GM23338 (cell line): ENCODE data around the gene CDKN3. TPM values are rescaled to one million over a fixed set of nuclear protein-coding genes. Genes with fewer than 3 reads are reported as not detected.
A peak's percentile ranks its signal among the peaks of the same experiment; 100 is the strongest.

Experiments used
- ATAC-seq: fragments of 200-7000 bp; cut with Tn5 transposase; 3 replicates; pipeline ENCODE4 v1.9.1; 2020
- DNase-seq: peaks from one replicate; pipeline ENCODE4 v3.0.0-alpha.2; 2015; ENCODE audit warnings: low spot score
- H2AFZ ChIP-seq: fragments of 200-600 bp; sonication (generic); 2 replicates; pipeline ENCODE4 v1.8.0; 2016; ENCODE audit warnings: antibody characterized with exemption, mild to moderate bottlenecking, moderate library complexity
- H3F3A ChIP-seq: fragments of 200-600 bp; sonication (generic); replicated peaks from 2 replicates; pipeline ENCODE4 v1.8.0; 2017; ENCODE audit warnings: antibody characterized with exemption, mixed run types, low read depth
- H3K27ac ChIP-seq: fragments of 200-600 bp; sonication (generic); 2 replicates; pipeline ENCODE4 v1.6.1; 2016; ENCODE audit warnings: low read depth
- H3K27me3 ChIP-seq: fragments of 200-600 bp; sonication (generic); 2 replicates; pipeline ENCODE4 v1.8.0; 2016; ENCODE audit warnings: mild to moderate bottlenecking, mixed run types, moderate library complexity; ENCODE audit not compliant: insufficient read depth
- H3K36me3 ChIP-seq: fragments of 200-600 bp; sonication (generic); 2 replicates; pipeline ENCODE4 v1.8.0; 2016; ENCODE audit warnings: mild to moderate bottlenecking; ENCODE audit not compliant: insufficient read depth
- H3K4me1 ChIP-seq: fragments of 200-600 bp; sonication (generic); 2 replicates; pipeline ENCODE4 v1.8.0; 2016; ENCODE audit warnings: mild to moderate bottlenecking, moderate library complexity; ENCODE audit not compliant: insufficient read depth
- H3K4me2 ChIP-seq: fragments of 200-600 bp; sonication (generic); 2 replicates; pipeline ENCODE4 v1.7.1; 2017; ENCODE audit warnings: mixed run types
- H3K4me3 ChIP-seq: fragments of 200-600 bp; sonication (generic); 2 replicates; pipeline ENCODE4 v1.6.1; 2016; ENCODE audit warnings: mixed run types
- H3K79me2 ChIP-seq: fragments of 200-600 bp; sonication (generic); replicated peaks from 2 replicates; pipeline ENCODE4 v1.8.0; 2017; ENCODE audit warnings: mild to moderate bottlenecking; ENCODE audit not compliant: insufficient read depth
- H3K9me2 ChIP-seq: fragments of 200-600 bp; sonication (generic); 2 replicates; pipeline ENCODE4 v1.8.0; 2017; ENCODE audit not compliant: insufficient read depth
- H4K20me1 ChIP-seq: fragments of 200-600 bp; sonication (generic); replicated peaks from 2 replicates; pipeline ENCODE4 v1.8.0; 2017; ENCODE audit warnings: mild to moderate bottlenecking; ENCODE audit not compliant: insufficient read depth
- H3K27ac Mint-ChIP-seq: 2 replicates; pipeline ENCODE4 v1.8.0; 2020; ENCODE audit warnings: inconsistent platforms, mild to moderate bottlenecking, moderate library complexity, mixed read lengths
- H3K27me3 Mint-ChIP-seq: 3 replicates; pipeline ENCODE4 v1.8.0; 2022; ENCODE audit warnings: low read depth, mild to moderate bottlenecking, moderate library complexity, mixed read lengths, inconsistent platforms; ENCODE audit not compliant: insufficient read depth, poor library complexity
- H3K36me3 Mint-ChIP-seq: 3 replicates; pipeline ENCODE4 v1.8.0; 2021; ENCODE audit warnings: low read depth, mild to moderate bottlenecking, inconsistent platforms, moderate library complexity, mixed read lengths
- H3K4me1 Mint-ChIP-seq: 3 replicates; pipeline ENCODE4 v1.8.0; 2020; ENCODE audit warnings: mild to moderate bottlenecking, inconsistent platforms, mixed read lengths
- H3K4me3 Mint-ChIP-seq: 3 replicates; pipeline ENCODE4 v1.8.0; 2021; ENCODE audit warnings: moderate library complexity, mild to moderate bottlenecking, inconsistent platforms, mixed read lengths
- H3K9me3 Mint-ChIP-seq: 3 replicates; pipeline ENCODE4 v1.8.0; 2020; ENCODE audit warnings: moderate library complexity, mild to moderate bottlenecking, inconsistent platforms, mixed read lengths
- CREB1 ChIP-seq: fragments of 250-450 bp; sonication (Bioruptor Pico); IDR thresholded peaks from 2 replicates; pipeline ENCODE4 v1.5.0; 2020; ENCODE audit warnings: low read depth, mild to moderate bottlenecking, moderate library complexity
- CTCF ChIP-seq, 2 experiments: fragments of 200-600 bp in 1 of 2; sonication (generic) in 1 of 2; conservative IDR thresholded peaks; 2 replicates each; pipeline versions ENCODE4 v1.5.1 to v1.6.1; 2016 to 2017; ENCODE audit warnings: antibody characterized with exemption in 2 of 2, low read depth in 2 of 2, mild to moderate bottlenecking in 2 of 2, moderate library complexity in 1 of 2
- ETS1 ChIP-seq: IDR thresholded peaks from 2 replicates; pipeline ENCODE4 v1.6.1; 2016; ENCODE audit warnings: antibody characterized with exemption
- EZH2 ChIP-seq: fragments of 200-600 bp; sonication (generic); IDR thresholded peaks from one replicate; pipeline ENCODE4 v1.8.0; 2017; ENCODE audit warnings: antibody characterized with exemption, mild to moderate bottlenecking, low read depth; ENCODE audit not compliant: unreplicated experiment
- EZH2phosphoT487 ChIP-seq: fragments of 200-600 bp; sonication (generic); IDR thresholded peaks from one replicate; pipeline ENCODE4 v1.8.1; 2018; ENCODE audit warnings: antibody characterized with exemption; ENCODE audit not compliant: unreplicated experiment
- JUNB ChIP-seq: IDR thresholded peaks from one replicate; pipeline ENCODE4 v1.6.1; 2016; ENCODE audit warnings: antibody characterized with exemption; ENCODE audit not compliant: unreplicated experiment
- NANOG ChIP-seq: IDR thresholded peaks from 2 replicates; pipeline ENCODE4 v1.6.1; 2016; ENCODE audit warnings: antibody characterized with exemption, borderline replicate concordance
- POLR2AphosphoS5 ChIP-seq: IDR thresholded peaks from 2 replicates; pipeline ENCODE4 v1.6.1; 2016; ENCODE audit warnings: antibody characterized with exemption, low read depth
- REST ChIP-seq: IDR thresholded peaks from one replicate; pipeline ENCODE4 v1.6.1; 2018; ENCODE audit warnings: antibody characterized with exemption; ENCODE audit not compliant: unreplicated experiment
- ZNF114 ChIP-seq: fragments of 250-450 bp; sonication (Bioruptor Pico); IDR thresholded peaks from 2 replicates; pipeline ENCODE4 v1.5.0; 2020; ENCODE audit warnings: mild to moderate bottlenecking, moderate library complexity
- ZNF331 ChIP-seq: fragments of 250-450 bp; sonication (Bioruptor Pico); IDR thresholded peaks from 2 replicates; pipeline ENCODE4 v1.5.0; 2020; ENCODE audit warnings: low read depth, mild to moderate bottlenecking, moderate library complexity
- polyA plus RNA-seq: library from polyadenylated mRNA; unstranded; fragments of >200 nt; fragmentation: Nextera tagmentation; extraction: Ambion mirVana; gene quantifications from 2 replicates; pipeline ENCODE4 v1.2.1, GENCODE V29; 2016
- total RNA-seq: library from RNA; depleted of rRNA; stranded (reverse); fragments of >200 nt; shearing (Covaris generic); gene quantifications from 2 replicates; pipeline ENCODE4 v1.2.3, GENCODE V29; 2014

CDKN3 gene
- total and polyA plus RNA-seq, 2 experiments from 2014 or later: 36.3 to 97.4 TPM

GRCh38 chr14:54356172-54356571, 40.6 kb upstream of the CDKN3 start (continued):
- TF ChIP-seq CREB1 (CRISPR knock-in tag) (no peak), POLR2AphosphoS5 (no peak), JUNB (no peak), EZH2 (no peak)

- H3K4me1 Mint-ChIP-seq: peaks cover 48% of the 10 kb centered on the region
- no peak overlapping the region for H2AFZ ChIP-seq
- H3F3A ChIP-seq: no peaks in the 10 kb centered on the region
- no peaks in the 10 kb centered on the region for H3K79me2 ChIP-seq
- H3K9me2 ChIP-seq: no peaks in the 10 kb centered on the region
- peaks cover 4% of the 10 kb centered on the region; the same call in 2 of the 3 replicates for H3K36me3 Mint-ChIP-seq
- H3K4me3 Mint-ChIP-seq: no peak overlapping the region
- no peaks in the 10 kb centered on the region for H4K20me1 ChIP-seq
- H3K27ac ChIP-seq: no peak overlapping the region
- H3K27me3 ChIP-seq: no peaks in the 10 kb centered on the region
- H3K27ac Mint-ChIP-seq: no peak overlapping the region; the same call in 1 of the 2 replicates
- peak overlapping the region; percentile 16; the same call in 1 of the 2 replicates for H3K4me2 ChIP-seq
- peaks cover 45% of the 10 kb centered on the region for H3K4me1 ChIP-seq
- no peak for TF ChIP-seq CTCF (conservative IDR thresholded peaks at IDR 0.05; ENCODE audit: low read depth in 2 of 2)
- TF ChIP-seq CREB1 (CRISPR knock-in tag): no peak
- no peak for TF ChIP-seq POLR2AphosphoS5
- no peak for TF ChIP-seq ZNF331 (CRISPR knock-in tag)
- no peak for TF ChIP-seq REST
- ATAC-seq (no peak), DNase-seq (no peak)
- peaks cover 6% of the 10 kb centered on the region for H3K27me3 Mint-ChIP-seq
- no peaks in the 10 kb centered on the region for H3K36me3 ChIP-seq
- no peaks in the 10 kb centered on the region; the same call in 2 of the 3 replicates for H3K9me3 Mint-ChIP-seq
- H3K4me3 ChIP-seq: no peak overlapping the region
Measured at GRCh38 chr14:54360667-54361066, 36.1 kb upstream of the CDKN3 start.

- peak overlapping the region; percentile 86 for H3K27ac Mint-ChIP-seq
- TF ChIP-seq EZH2 (no peak), EZH2phosphoT487 (no peak), ETS1 (0 out of 2 replicates have a peak, but pooled peaks have one; percentile 25), NANOG (peak; percentile 95), ZNF114 (CRISPR knock-in tag) (no peak)
Measured at GRCh38 chr14:54362089-54362504, 34.7 kb upstream of the CDKN3 start.

More at GRCh38 chr14:54362089-54362504, 34.7 kb upstream of the CDKN3 start:
- Histone ChIP-seq H3K9me2 (no peaks in the 10 kb centered on the region), H3F3A (no peaks in the 10 kb centered on the region), H3K4me2 (peak overlapping the region; percentile 22), H2AFZ (no peak overlapping the region), H3K27ac (peak overlapping the region; percentile 83), H4K20me1 (no peaks in the 10 kb centered on the region), H3K4me1 (peaks cover 45% of the 10 kb centered on the region), H3K4me3 (peak overlapping the region; percentile 7; the same call in 1 of the 2 replicates), H3K27me3 (no peaks in the 10 kb centered on the region), H3K36me3 (no peaks in the 10 kb centered on the region), H3K79me2 (no peaks in the 10 kb centered on the region)
- Mint-ChIP-seq H3K27me3 (peaks cover 6% of the 10 kb centered on the region), H3K9me3 (no peaks in the 10 kb centered on the region; the same call in 2 of the 3 replicates), H3K4me3 (peak overlapping the region; percentile 6; the same call in 2 of the 3 replicates), H3K4me1 (peaks cover 55% of the 10 kb centered on the region), H3K36me3 (peaks cover 4% of the 10 kb centered on the region; the same call in 2 of the 3 replicates)
- DNase-seq: peak; percentile 92
- ATAC-seq: peak; percentile 85
